ENCODE data around the gene CASR.

DNA sequence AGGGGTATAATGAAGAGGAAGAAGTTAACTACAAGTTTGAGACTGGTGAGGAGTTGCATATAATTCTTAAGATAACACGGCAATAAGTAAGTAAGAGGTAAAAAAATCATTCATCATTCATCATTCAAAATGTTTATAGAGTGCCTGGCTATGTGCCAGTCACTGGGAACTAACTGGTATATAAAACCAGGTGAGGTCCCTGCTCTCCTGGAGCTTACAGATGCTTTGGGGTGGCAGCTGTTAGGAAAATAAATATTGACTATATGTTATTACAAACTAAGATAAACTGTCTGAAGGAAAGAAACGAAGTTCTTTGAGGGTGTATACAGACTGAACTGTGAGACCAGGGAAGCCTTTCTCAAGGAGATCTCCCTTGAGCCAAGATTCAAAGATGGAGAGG, 2.9 kb downstream of the CASR start:
- TF ChIP-seq, protein P1, sequence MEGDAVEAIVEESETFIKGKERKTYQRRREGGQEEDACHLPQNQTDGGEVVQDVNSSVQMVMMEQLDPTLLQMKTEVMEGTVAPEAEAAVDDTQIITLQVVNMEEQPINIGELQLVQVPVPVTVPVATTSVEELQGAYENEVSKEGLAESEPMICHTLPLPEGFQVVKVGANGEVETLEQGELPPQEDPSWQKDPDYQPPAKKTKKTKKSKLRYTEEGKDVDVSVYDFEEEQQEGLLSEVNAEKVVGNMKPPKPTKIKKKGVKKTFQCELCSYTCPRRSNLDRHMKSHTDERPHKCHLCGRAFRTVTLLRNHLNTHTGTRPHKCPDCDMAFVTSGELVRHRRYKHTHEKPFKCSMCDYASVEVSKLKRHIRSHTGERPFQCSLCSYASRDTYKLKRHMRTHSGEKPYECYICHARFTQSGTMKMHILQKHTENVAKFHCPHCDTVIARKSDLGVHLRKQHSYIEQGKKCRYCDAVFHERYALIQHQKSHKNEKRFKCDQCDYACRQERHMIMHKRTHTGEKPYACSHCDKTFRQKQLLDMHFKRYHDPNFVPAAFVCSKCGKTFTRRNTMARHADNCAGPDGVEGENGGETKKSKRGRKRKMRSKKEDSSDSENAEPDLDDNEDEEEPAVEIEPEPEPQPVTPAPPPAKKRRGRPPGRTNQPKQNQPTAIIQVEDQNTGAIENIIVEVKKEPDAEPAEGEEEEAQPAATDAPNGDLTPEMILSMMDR (IDR thresholded peaks at IDR 0.05) = no peak
- no peak for TF ChIP-seq ZFX (IDR thresholded peaks at IDR 0.05; ENCODE audit: borderline replicate concordance)

All from 22Rv1 (cell line).